Suppressor macrophage treated with lipopolysaccharide for 4 hours (primary cell): ENCODE measurements around the gene MLKL.

Source experiments
- DNase-seq: peaks from one replicate; pipeline ENCODE4 v3.0.0-alpha.2; 2020

MLKL gene

DNA sequence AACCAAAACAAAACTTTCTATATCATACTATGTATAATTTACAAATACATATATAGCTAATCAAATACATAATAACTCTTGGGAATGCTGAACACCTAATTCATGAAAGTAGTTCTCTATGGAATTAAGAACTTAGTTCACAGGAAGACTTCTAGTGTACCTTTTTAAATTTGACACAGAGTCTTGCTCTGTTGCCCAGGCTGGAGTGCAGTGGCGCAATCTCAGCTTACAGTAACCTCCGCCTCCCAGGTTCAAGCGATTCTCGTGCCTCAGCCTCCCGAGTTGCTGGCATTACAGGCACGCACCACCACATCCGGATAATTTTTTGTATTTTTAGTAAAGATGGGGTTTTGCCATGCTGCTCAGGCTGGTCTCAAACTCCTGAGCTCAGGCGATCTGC, 58.7 kb downstream of the MLKL start:
- DNase-seq = no peak

DNA sequence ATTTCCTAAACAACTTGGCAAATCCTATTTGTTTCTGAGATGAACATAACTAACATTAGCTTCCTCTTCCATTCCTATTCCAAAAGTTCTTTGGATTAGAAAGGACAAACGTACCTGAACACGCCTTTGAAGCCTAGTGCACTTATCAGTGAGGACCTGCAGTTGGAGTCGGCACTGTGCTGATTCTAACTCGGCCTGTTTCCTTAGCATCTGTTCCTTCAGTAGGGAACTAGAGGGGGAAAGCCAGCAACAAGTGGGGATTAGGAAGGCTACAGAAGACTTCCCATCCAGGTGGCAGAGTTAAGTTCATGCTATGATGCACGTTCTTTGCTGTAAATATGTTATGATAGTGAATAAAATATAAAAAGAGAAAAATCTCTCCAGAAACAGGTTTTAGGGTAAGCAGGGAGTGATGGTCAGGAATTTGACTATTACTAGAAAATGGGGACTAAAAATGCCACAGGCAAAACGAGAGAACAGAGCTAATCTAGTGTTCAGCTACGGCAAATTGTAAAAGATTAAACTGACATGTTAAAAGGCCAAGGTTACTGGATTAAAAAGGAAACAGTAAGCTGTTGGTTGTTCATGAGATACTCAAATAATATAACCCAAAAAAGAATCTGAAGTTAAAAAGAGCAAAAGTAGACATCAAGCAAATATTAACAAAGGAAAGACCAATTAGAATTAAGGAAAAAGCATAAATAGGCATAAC, 62.8 kb downstream of the MLKL start:
- DNase-seq = no peak

DNA sequence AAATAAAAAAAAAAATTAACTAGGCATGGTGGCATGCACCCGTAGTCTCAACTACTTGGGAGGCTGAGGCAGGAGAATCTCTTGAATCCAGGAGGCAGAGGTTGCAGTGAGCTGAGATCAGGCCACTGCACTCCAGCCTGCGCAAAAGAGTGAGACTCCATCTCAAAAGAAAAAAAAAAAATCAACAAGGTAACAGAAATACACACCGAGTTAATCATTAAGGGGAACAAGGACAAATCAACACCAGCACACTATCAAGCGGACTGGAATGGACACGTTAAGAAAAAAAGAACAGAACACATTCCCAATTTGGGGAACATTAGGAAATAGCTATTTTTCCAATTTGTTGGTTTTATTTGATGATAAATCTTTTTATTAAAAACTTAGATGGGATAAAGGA, 65.4 kb downstream of the MLKL start:
- DNase-seq = no peak

- no peak for DNase-seq
These were observed 67.0 kb downstream of the MLKL start for GRCh38 chr16:74633686-74634085.

- no peak for DNase-seq
These were observed 73.0 kb downstream of the MLKL start for GRCh38 chr16:74627506-74628220.

DNA sequence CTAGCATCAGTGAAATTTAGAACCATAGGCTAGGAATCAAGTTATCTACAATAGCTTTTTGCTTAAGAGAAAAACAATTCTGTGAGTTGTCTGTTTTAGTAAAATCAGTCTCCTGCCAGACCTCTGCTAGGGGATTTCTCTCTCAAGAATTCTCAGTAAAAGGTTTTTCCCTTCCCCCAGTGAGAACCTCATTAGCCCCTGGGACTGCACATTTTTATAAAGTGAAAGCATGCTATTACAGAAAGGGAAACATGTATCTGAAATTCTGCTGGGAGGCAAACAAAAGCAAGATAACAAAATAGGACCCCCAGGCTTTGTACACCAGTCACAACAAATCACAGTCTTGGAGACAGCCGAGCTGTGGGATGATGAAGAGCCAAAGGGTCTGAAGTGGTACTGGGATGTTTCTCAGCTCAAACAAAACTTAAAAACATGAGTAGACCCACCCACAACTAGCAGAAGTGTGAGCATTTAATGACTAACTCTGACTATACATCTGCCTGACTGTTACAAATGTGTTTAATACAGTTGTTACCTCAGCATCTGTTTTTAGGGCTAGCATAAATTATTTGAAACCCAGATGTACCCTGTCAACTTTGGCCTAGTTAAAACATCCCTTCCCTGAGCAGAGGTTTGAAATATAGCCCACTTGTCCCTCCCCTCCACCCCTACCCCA, 73.8 kb downstream of the MLKL start:
- DNase-seq = no peak

DNA sequence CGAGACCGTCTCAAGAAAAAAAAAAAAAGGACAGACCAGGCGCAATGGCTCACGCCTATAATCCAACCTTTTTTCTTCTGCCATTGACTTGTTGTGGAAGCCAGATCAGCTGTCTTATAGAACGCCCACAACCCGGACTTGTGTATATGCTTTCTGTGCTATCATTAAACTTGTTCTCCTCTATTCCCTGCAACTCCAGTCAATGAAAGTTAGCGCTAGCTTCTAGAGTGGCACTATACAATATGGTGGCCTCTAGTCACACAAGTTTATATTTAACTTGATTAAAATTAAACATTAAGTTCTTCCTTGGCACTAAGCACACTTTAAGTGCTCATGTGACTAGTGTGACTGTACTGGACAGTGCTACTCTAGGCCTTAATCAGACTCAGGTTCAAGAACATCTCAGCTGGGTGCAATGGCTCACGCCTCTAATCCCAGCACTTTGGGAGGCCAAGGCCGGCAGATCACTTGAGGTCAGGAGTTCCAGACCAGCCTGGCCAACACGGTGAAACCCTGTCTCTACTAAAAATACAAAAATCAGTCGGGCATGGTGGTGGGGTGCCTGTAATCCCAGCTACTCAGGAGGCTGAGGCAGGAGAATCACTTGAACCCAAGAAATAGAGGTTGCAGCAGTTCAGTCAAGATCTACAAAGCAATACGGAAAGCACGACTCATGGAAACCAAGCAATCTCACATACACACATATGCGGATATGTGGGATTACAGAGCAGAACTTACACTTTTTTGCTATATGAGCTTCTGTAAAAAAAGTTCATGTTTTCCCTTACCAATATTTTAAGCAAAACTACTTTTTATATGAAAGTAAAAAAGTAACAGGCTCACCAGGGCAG, 74.9 kb downstream of the MLKL start:
- DNase-seq = no peak

GRCh38 chr16:74623839-74624235, 76.8 kb downstream of the MLKL start:
- DNase-seq = no peak

GRCh38 chr16:74623214-74623838, 77.3 kb downstream of the MLKL start:
- DNase-seq = peak; percentile 70

DNA sequence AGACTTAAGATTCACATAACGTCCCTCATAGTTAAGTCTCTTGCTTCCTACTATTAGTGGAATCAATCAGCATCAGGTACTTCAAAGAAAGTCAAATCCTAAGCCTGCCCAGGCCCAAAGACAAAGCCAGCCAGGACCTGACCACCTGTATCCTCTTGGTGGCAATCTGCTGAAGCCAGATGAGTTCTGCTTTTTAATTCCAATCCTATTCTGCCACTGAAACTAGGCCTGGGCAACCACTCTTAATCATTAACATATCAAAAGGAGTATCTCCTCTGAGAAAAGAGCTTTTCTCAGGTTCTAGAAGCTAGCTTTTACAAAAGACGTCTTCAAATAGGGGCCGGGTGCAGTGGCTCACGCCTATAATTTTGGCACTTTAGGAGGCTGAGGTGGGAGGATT, 78.7 kb downstream of the MLKL start:
- no peak for DNase-seq
